Measurements from ENCODE around the gene CDH20. TPM values are rescaled to one million over a fixed set of nuclear protein-coding genes. Genes with fewer than 3 reads are reported as not detected.

Gene CDH20
- total and polyA plus RNA-seq, 10 donors = 0.04 to 0.05 TPM; not detected in 8

DNA sequence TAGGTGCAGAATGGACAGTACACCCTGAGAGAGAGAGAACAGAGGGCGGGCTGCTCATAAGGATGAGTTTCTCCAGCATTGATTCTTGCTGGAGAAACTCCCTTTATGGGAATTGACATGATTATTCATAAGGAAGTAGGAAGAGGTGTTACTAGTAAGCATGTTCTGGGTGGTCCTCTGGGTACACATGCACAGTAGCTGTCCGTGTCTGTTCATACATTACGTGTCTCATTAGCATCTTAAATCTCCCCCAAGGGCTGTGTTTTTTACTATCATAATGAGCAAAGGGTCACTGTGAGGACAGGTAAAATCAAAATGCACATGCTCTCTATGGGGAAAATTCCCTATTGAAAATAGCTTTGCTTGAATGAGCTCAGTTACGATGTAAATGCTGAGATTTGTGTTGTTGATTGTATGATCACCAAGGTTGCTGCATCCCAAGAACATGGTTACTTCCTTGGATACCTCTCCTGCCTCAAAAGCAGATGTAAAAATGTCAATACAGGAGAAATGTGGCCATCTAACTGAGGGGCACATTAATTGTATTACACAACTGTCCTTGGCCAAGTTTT is 238.9 kb downstream of the CDH20 start:
- TF ChIP-seq POLR2AphosphoS5 (IDR thresholded peaks at IDR 0.05) = no peak
- TF ChIP-seq CTCF (IDR thresholded peaks at IDR 0.05 in 8 of 11, conservative IDR thresholded peaks at IDR 0.05 in 3 of 11) = no peak
- no peak for TF ChIP-seq POLR2A (IDR thresholded peaks at IDR 0.05)
- no peak overlapping the region for H3K27ac ChIP-seq
- no peak for DNase-seq
- H3K36me3 ChIP-seq = no peaks in the 10 kb centered on the region
- peaks cover 0 to 20% (median 0%) of the 10 kb centered on the region in 7 donors for H3K27me3 ChIP-seq (replicated peaks in 1 of 7)
- WGBS, 5 donors = 86 to 94% (median 87%) methylated on average over 4 of the region's 4 CpGs
- H3K4me3 ChIP-seq = no peak overlapping the region
- no peaks in the 10 kb centered on the region for H3K4me1 ChIP-seq
- intact Hi-C loops (cut with DNase I; ENCODE audit: low total_unique reads) = no loop called here
- H3K9me3 ChIP-seq = peaks cover 0 to 16% (median 3%) of the 10 kb centered on the region in 8 donors

- no peak for DNase-seq
- TF ChIP-seq CTCF (IDR thresholded peaks at IDR 0.05 in 8 of 11, conservative IDR thresholded peaks at IDR 0.05 in 3 of 11) (no peak), POLR2AphosphoS5 (IDR thresholded peaks at IDR 0.05) (no peak), POLR2A (IDR thresholded peaks at IDR 0.05) (no peak)
- no peak overlapping the region for H3K27ac ChIP-seq
- WGBS, 5 donors = 73 to 85% (median 77%) methylated on average over 1 of the region's 1 CpG
- no peak overlapping the region for H3K4me3 ChIP-seq
- H3K36me3 ChIP-seq = no peaks in the 10 kb centered on the region
- intact Hi-C loops (cut with DNase I; ENCODE audit: low total_unique reads) = no loop called here
- peaks cover 0 to 20% (median 0%) of the 10 kb centered on the region in 7 donors for H3K27me3 ChIP-seq (replicated peaks in 1 of 7)
- H3K4me1 ChIP-seq = no peaks in the 10 kb centered on the region
- H3K9me3 ChIP-seq = peaks cover 0 to 16% (median 3%) of the 10 kb centered on the region in 8 donors
These were observed 239.6 kb downstream of the CDH20 start for GRCh38 chr18:61572871-61573270.

GRCh38 chr18:61574665-61575064 is 241.4 kb downstream of the CDH20 start:
- H3K4me1 ChIP-seq = peaks cover 0 to 7% (median 0%) of the 10 kb centered on the region in 6 donors
- H3K36me3 ChIP-seq = no peaks in the 10 kb centered on the region
- TF ChIP-seq POLR2A (IDR thresholded peaks at IDR 0.05) (no peak), POLR2AphosphoS5 (IDR thresholded peaks at IDR 0.05) (no peak), CTCF (IDR thresholded peaks at IDR 0.05 in 8 of 11, conservative IDR thresholded peaks at IDR 0.05 in 3 of 11) (no peak)
- no peak overlapping the region for H3K27ac ChIP-seq
- H3K9me3 ChIP-seq = peaks cover 0 to 11% (median 3%) of the 10 kb centered on the region in 8 donors
- no peak for DNase-seq
- H3K27me3 ChIP-seq (replicated peaks in 1 of 7) = peaks cover 0 to 20% (median 0%) of the 10 kb centered on the region in 7 donors
- intact Hi-C loops (cut with DNase I; ENCODE audit: low total_unique reads) = no loop called here
- H3K4me3 ChIP-seq = no peak overlapping the region

DNA sequence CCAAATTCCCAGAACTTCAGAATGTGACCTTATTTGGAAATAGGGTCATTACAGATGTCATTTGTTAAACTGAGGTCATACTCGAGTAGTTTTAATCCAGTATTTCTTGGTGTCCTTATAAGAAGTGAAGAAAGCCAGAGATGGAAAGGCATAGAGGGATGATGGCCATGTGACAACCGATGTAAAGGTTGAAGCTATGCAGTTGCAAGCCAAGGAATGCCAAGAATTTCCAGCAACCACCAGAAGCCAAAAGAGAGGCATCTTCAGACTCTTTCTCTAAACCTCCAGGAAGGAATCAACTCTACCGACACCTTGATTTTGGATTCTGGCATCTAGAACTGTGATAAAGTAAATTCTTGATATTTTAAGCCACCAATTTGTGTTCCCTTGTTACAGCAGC is 242.2 kb downstream of the CDH20 start:
- no peak overlapping the region for H3K4me3 ChIP-seq
- H3K9me3 ChIP-seq = peaks cover 0 to 11% (median 3%) of the 10 kb centered on the region in 8 donors
- no peak for DNase-seq
- TF ChIP-seq POLR2AphosphoS5 (IDR thresholded peaks at IDR 0.05) (no peak), CTCF (IDR thresholded peaks at IDR 0.05 in 8 of 11, conservative IDR thresholded peaks at IDR 0.05 in 3 of 11) (no peak), POLR2A (IDR thresholded peaks at IDR 0.05) (no peak)
- peaks cover 0 to 25% (median 0%) of the 10 kb centered on the region in 7 donors for H3K27me3 ChIP-seq (replicated peaks in 1 of 7)
- intact Hi-C loops (cut with DNase I; ENCODE audit: low total_unique reads) = no loop called here
- H3K4me1 ChIP-seq = peaks cover 0 to 12% (median 0%) of the 10 kb centered on the region in 6 donors
- no peaks in the 10 kb centered on the region for H3K36me3 ChIP-seq
- 76 to 83% (median 80%) methylated on average over 3 of the region's 3 CpGs for WGBS, 5 donors
- no peak overlapping the region for H3K27ac ChIP-seq
